Measurements from ENCODE around the gene ANKAR. TPM values are rescaled to one million over a fixed set of nuclear protein-coding genes. Genes with fewer than 3 reads are reported as not detected.
A peak's percentile ranks its signal among the peaks of the same experiment; 100 is the strongest.

Gene ANKAR
- total RNA-seq = 1.4 and 2.0 TPM in 2 replicates

- H3K4me3 ChIP-seq (ENCODE audit: low read depth, low read length) = peak within 1 kb of the TSS; percentile 80
- TF ChIP-seq CTCF (conservative IDR thresholded peaks at IDR 0.05; ENCODE audit: low read depth, low read length) = peak; percentile 78
- no peak for DNase-seq (ENCODE audit: low read depth)
These were observed at the start of gene ANKAR for GRCh38 chr2:189674374-189675112. TSS of gene ANKAR (plus strand) at chr2:189674670. CDS start at chr2:189676491, 1,821 bp downstream.

GRCh38 chr2:189625636-189626035 lies 48.8 kb upstream of the ANKAR start:
- no peak for DNase-seq (ENCODE audit: low read depth)
- H3K4me3 ChIP-seq (ENCODE audit: low read depth, low read length) = no peak overlapping the region
- TF ChIP-seq CTCF (conservative IDR thresholded peaks at IDR 0.05; ENCODE audit: low read depth, low read length) = no peak

GRCh38 chr2:189627789-189628188 lies 46.7 kb upstream of the ANKAR start:
- no peak overlapping the region for H3K4me3 ChIP-seq (ENCODE audit: low read depth, low read length)
- no peak for DNase-seq (ENCODE audit: low read depth)
- no peak for TF ChIP-seq CTCF (conservative IDR thresholded peaks at IDR 0.05; ENCODE audit: low read depth, low read length)

- TF ChIP-seq CTCF (conservative IDR thresholded peaks at IDR 0.05; ENCODE audit: low read depth, low read length) = peak; percentile 28
- no peak overlapping the region for H3K4me3 ChIP-seq (ENCODE audit: low read depth, low read length)
- DNase-seq (ENCODE audit: low read depth) = no peak
These were observed 45.5 kb upstream of the ANKAR start for GRCh38 chr2:189628817-189629530.

- TF ChIP-seq CTCF (conservative IDR thresholded peaks at IDR 0.05; ENCODE audit: low read depth, low read length) = no peak
- H3K4me3 ChIP-seq (ENCODE audit: low read depth, low read length) = no peak overlapping the region
- no peak for DNase-seq (ENCODE audit: low read depth)
These were observed 44.7 kb upstream of the ANKAR start for GRCh38 chr2:189629531-189630453.

- TF ChIP-seq CTCF (conservative IDR thresholded peaks at IDR 0.05; ENCODE audit: low read depth, low read length) = no peak
- no peak for DNase-seq (ENCODE audit: low read depth)
These were observed 42.6 kb upstream of the ANKAR start for GRCh38 chr2:189631849-189632248.

More at GRCh38 chr2:189631849-189632248, 42.6 kb upstream of the ANKAR start:
- no peak overlapping the region for H3K4me3 ChIP-seq (ENCODE audit: low read depth, low read length)

Measured in epithelial cell of proximal tubule (primary cell).